B cell (primary cell): ENCODE measurements around the gene PTPN7. TPM values are rescaled to one million over a fixed set of nuclear protein-coding genes. Genes with fewer than 3 reads are reported as not detected.

Experiments
- ATAC-seq: fragments of 200-7000 bp; cut with Tn5 transposase; one replicate; pipeline ENCODE4 v1.10.0; 2021; ENCODE audit warnings: low read depth, mild to moderate bottlenecking, moderate number of reproducible peaks, moderate library complexity
- CTCF ChIA-PET: fragments of 350-600 bp; sonication (Branson Sonifier 250); formaldehyde crosslinking; loops from one replicate; lab custom pipeline; 2021; ENCODE audit warnings: antibody characterized with exemption, inconsistent platforms; lab: Charles Lee
- POLR2A ChIA-PET: fragments of 350-600 bp; sonication (Branson Sonifier 250); formaldehyde crosslinking; loops from one replicate; lab custom pipeline; 2021; ENCODE audit warnings: antibody characterized with exemption; lab: Charles Lee
- DNase-seq: peaks from one replicate; pipeline ENCODE4 v3.0.0; 2013
- H2AFZ ChIP-seq: 2 replicates; pipeline ENCODE4 v1.6.1; 2012; ENCODE audit warnings: mild to moderate bottlenecking, low read depth, low read length; ENCODE audit not compliant: insufficient read depth, poor library complexity, severe bottlenecking
- H3K27ac ChIP-seq, 2 donors: 1 replicate in 1 of 2; 2 replicates in 1 of 2; pipeline ENCODE4 v1.5.1; 2012 to 2013; ENCODE audit warnings: low read length in 2 of 2, mild to moderate bottlenecking in 2 of 2, moderate library complexity in 1 of 2
- H3K27me3 ChIP-seq, 4 experiments: fragments of 200-600 bp in 1 of 4; sonication (generic) in 1 of 4; replicated peaks in 1 of 4; 1 replicate in 2 of 4; 2 replicates in 2 of 4; pipeline versions ENCODE4 v1.6.1 to v1.7.0; 2013 to 2016; ENCODE audit warnings: low read length in 3 of 4, mild to moderate bottlenecking in 2 of 4, mixed read lengths in 1 of 4, moderate library complexity in 1 of 4; ENCODE audit not compliant: insufficient read depth in 4 of 4, control insufficient read depth in 3 of 4; ENCODE audit errors: control extremely low read depth in 1 of 4
- H3K36me3 ChIP-seq, 2 experiments: replicated peaks in 1 of 2; 1 replicate in 1 of 2; 2 replicates in 1 of 2; pipeline versions ENCODE4 v1.6.1 to v1.7.1; 2013; ENCODE audit warnings: low read length in 1 of 2; ENCODE audit not compliant: insufficient read depth in 2 of 2, control insufficient read depth in 1 of 2; ENCODE audit errors: control extremely low read depth in 1 of 2, extremely low read depth in 1 of 2
- H3K4me1 ChIP-seq, 2 donors: fragments of 200-600 bp in 1 of 2; sonication (generic) in 1 of 2; 1 replicate in 1 of 2; 2 replicates in 1 of 2; pipeline versions ENCODE4 v1.5.1 to v1.6.1; 2013 to 2017; ENCODE audit warnings: low read length in 2 of 2; ENCODE audit not compliant: control insufficient read depth in 2 of 2, insufficient read depth in 2 of 2
- H3K4me2 ChIP-seq: replicated peaks from 2 replicates; pipeline ENCODE3; 2012; ENCODE audit warnings: mild to moderate bottlenecking, low read depth, low read length; ENCODE audit not compliant: poor library complexity, severe bottlenecking
- H3K4me3 ChIP-seq, 5 experiments: fragments of 200-600 bp in 1 of 5; sonication (generic) in 1 of 5; 1 replicate in 3 of 5; 2 replicates in 2 of 5; pipeline versions ENCODE4 v1.5.1 to v1.7.0; 2011 to 2016; ENCODE audit warnings: low read length in 4 of 5, mild to moderate bottlenecking in 4 of 5, low read depth in 2 of 5, control low read depth in 1 of 5, moderate library complexity in 1 of 5; ENCODE audit not compliant: insufficient read depth in 1 of 5; ENCODE audit errors: control extremely low read depth in 1 of 5, extremely low read depth in 1 of 5
- H3K79me2 ChIP-seq: fragments of 200-600 bp; sonication (generic); one replicate; pipeline ENCODE4 v1.6.0; 2016; ENCODE audit warnings: low read length; ENCODE audit not compliant: control insufficient read depth, insufficient read depth
- H3K9ac ChIP-seq: fragments of 200-600 bp; sonication (generic); 2 replicates; pipeline ENCODE4 v1.6.1; 2017; ENCODE audit warnings: mild to moderate bottlenecking, low read length, moderate library complexity
- H3K9me3 ChIP-seq, 3 donors: one replicate each; pipeline versions ENCODE4 v1.6.1 to v1.7.1; 2013; ENCODE audit warnings: low read length in 2 of 3; ENCODE audit not compliant: control insufficient read depth in 2 of 3, insufficient read depth in 1 of 3; ENCODE audit errors: control extremely low read depth in 1 of 3
- H4K20me1 ChIP-seq: 2 replicates; pipeline ENCODE4 v1.6.0; 2012; ENCODE audit warnings: mild to moderate bottlenecking, low read length; ENCODE audit not compliant: insufficient read depth, control insufficient read depth, poor library complexity, severe bottlenecking
- H3K27ac Mint-ChIP-seq: one replicate; pipeline ENCODE4 v1.8.0; 2021; ENCODE audit warnings: mixed read lengths
- H3K27me3 Mint-ChIP-seq: one replicate; pipeline ENCODE4 v1.8.0; 2021; ENCODE audit warnings: mixed read lengths
- H3K4me1 Mint-ChIP-seq: one replicate; pipeline ENCODE4 v1.8.0; 2021; ENCODE audit warnings: mixed read lengths
- H3K4me3 Mint-ChIP-seq: one replicate; pipeline ENCODE4 v1.8.0; 2021; ENCODE audit warnings: mixed read lengths
- H3K9me3 Mint-ChIP-seq: one replicate; pipeline ENCODE4 v1.8.0; 2022; ENCODE audit warnings: mixed read lengths; ENCODE audit not compliant: insufficient read depth
- CTCF ChIP-seq: fragments of 200-600 bp; IDR thresholded peaks from one replicate; pipeline ENCODE4 v1.8.0; 2022; ENCODE audit warnings: antibody characterized with exemption, mild to moderate bottlenecking
- WGBS: methylation state at CpG from one replicate; pipeline ENCODE4 v1.1.5; 2013; ENCODE audit warnings: missing lambda C conversion rate; ENCODE audit not compliant: insufficient coverage; 5-methylcytosine and 5-hydroxymethylcytosine counted together
- intact Hi-C: fragments of 100-400 bp; cut with micrococcal nuclease; formaldehyde crosslinking; loops from one replicate; pipeline ENCODE4 v1.10.0; 2022
- polyA plus RNA-seq: library from polyadenylated mRNA; depleted of rRNA; stranded (reverse); fragments of >200 nt; gene quantifications from 2 replicates; pipeline ENCODE4 v1.2.3, GENCODE V29; 2012
- total RNA-seq, 2 donors: library from RNA; stranded (reverse); fragments of 120-200 nt in 1 of 2; gene quantifications; 1 replicate in 1 of 2; 2 replicates in 1 of 2; pipeline versions ENCODE4 v1.2.3 to v1.2.4, GENCODE V29; 2013 to 2022

The PTPN7 gene
- total and polyA plus RNA-seq, 2 donors (not counting 1 experiment from before 2014, with no cell fraction given), result 16.0 to 37.5 TPM

DNA sequence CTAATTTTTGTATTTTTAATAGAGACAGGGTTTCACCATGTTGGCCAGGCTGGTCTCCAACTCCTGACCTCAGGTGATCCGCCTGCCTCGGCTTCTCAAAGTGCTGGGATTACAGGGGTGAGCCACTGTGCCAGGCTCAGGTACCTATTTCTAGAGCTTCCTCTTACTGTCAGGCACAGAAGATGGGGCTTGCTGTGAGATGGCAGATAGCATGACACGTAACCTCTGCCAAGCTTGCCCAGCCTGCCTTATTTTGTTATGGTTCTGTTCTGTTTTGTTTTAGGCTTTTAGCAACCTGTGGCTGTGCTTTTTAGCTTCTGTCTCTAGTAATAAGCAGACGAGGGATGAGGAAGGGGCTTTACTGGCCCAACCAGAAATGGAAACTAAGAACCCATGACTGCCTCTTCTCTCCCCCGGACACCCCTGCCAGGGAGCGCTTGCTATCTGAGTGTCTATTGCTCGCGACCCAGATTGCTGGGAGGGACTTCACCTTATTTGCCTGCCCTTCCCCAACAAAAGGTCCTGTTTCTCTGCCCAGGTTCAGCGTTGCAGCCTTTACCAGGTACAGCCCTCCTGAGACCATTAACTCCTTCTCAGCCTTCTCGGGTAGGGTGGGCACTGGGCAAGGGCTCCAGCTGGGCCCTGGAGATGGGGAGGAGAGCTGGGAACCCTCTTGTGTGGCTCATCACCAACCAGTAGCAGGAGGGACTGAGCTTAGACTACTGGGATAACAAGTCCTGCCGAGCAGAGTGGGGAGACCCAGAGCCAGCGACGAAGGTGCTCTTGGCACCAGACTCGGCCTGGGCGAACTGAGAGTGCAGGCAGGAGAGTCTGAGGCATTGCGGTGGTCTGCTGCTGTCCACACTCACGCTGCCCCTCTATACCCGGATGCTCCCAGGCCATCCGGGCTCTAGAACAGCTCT is 19.7 kb upstream of the PTPN7 start:
- 51% methylated on average over 13 of the region's 19 CpGs for WGBS
- Histone ChIP-seq H3K4me3 (no peak overlapping the region), H3K4me2 (no peak overlapping the region), H2AFZ (no peak overlapping the region), H3K27ac (no peak overlapping the region), H3K27me3 (peaks cover 0 to 10% (median 3%) of the 10 kb centered on the region in 4 experiments), H3K36me3 (no peaks in the 10 kb centered on the region), H3K4me1 (peaks cover 5 to 6% of the 10 kb centered on the region in 2 donors), H3K9me3 (no peaks in the 10 kb centered on the region), H4K20me1 (no peaks in the 10 kb centered on the region), H3K9ac (no peak overlapping the region), H3K79me2 (no peaks in the 10 kb centered on the region)
- no peak for TF ChIP-seq CTCF
- ATAC-seq (no peak), DNase-seq (no peak)
- ChIA-PET POLR2A (no interaction called here), CTCF (interaction anchor here (0.7 to 3.1 kb wide), 8 partner anchors 9 to 136 kb away, joined by 3 to 18 read pairs (median 6); partner anchors contain the start of gene PTPN7)
- Mint-ChIP-seq H3K9me3 (no peaks in the 10 kb centered on the region), H3K27me3 (peaks cover 24% of the 10 kb centered on the region), H3K4me3 (no peak overlapping the region), H3K4me1 (peaks cover 11% of the 10 kb centered on the region), H3K27ac (no peak overlapping the region)
- intact Hi-C loops, result no loop called here
